GM19468 (cell line): Measurements from ENCODE around the gene VEPH1.

Experiments used
- ATAC-seq: cut with Tn5 transposase; IDR thresholded peaks from one replicate; pipeline ENCODE4 v1.9.1; 2021; ENCODE audit warnings: mild to moderate bottlenecking, moderate library complexity, moderate number of reproducible peaks; ENCODE audit not compliant: unreplicated experiment; ENCODE audit errors: extremely low read depth

Gene VEPH1

DNA sequence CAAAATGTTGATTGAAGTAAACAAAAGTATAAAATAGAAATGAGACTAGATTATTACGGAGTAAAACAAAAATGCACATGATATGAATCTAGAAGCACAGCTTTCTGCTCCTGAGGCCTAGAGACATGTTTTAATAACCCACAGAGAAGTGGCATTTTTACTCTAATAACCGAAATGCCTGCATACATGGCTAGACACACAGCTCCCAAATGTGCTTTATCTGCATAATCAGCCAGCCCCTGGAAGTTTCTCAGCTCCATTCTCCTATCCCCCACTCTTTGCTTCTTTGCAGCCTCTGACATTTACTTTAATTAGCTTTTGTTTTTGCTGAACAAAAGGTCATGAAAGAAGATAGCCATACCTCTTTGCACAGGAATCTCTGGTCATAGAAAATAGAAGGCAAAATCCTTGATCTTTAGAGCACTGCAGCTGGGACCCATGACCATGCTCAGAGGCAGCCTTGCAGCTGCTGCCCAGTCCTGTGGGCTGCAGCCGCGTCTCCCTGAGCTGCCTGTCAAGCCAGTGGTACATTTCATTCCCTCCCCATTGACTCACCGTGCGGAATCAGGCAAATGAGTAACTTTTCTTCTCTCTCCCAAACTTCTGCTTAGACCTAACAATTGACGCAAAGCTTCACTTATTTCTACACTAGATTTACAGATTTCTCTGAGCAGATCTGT is at the start of gene VEPH1:
Gene VEPH1 (minus strand): TSS at position 501 of the 680 bp plus-strand sequence. CDS start 8,067 bp downstream, outside the sequence.
- no peak for ATAC-seq

GRCh38 chr3:157551961-157552360 is 48.7 kb upstream of the VEPH1 start:
- no peak for ATAC-seq

DNA sequence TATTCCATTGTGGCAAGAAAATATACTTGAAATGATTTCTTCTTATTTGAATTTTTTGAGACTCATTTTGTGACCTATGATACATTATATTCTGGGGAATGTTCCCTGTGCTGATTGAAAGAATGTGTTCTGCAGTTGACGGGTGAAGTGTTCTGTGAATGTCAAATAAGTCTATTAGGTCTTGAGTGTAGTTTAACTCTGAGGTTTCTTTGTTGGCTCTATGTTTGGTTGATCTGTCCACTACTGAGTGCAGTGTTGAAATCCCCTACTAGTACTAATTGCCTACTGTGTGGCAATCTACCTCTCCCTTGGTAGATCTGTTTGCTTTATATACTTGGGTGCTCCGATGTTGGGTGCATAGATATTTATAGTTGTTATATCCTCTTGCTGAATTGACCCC is 46.3 kb upstream of the VEPH1 start:
- ATAC-seq: no peak

GRCh38 chr3:157544501-157545130 is 41.4 kb upstream of the VEPH1 start:
- no peak for ATAC-seq

DNA sequence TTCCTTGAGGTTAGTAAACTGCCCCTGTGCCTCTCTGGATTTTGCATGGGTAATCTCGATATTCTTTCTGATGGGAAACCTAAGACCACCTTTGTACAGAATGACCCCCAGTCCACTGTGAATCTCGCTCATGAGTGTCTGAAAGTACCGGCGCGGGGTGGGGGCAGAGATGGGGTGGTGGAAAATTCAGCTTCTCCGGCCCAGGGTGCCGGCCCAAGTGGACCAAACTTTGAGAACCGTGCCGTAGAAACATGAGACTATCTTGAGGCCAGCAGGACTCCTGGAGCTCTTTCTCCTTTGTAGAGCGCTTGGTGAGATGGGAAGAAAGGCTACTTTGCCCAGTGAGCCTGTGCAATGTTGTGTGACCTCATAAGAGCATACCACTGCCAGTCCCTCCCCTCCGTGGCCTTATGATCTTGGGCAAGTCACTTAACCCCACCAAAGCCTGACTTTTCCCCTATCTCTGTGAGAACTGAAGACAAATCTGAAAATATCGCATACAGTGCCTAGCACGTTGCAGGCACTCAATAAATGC is 40.4 kb upstream of the VEPH1 start:
- ATAC-seq: no peak

DNA sequence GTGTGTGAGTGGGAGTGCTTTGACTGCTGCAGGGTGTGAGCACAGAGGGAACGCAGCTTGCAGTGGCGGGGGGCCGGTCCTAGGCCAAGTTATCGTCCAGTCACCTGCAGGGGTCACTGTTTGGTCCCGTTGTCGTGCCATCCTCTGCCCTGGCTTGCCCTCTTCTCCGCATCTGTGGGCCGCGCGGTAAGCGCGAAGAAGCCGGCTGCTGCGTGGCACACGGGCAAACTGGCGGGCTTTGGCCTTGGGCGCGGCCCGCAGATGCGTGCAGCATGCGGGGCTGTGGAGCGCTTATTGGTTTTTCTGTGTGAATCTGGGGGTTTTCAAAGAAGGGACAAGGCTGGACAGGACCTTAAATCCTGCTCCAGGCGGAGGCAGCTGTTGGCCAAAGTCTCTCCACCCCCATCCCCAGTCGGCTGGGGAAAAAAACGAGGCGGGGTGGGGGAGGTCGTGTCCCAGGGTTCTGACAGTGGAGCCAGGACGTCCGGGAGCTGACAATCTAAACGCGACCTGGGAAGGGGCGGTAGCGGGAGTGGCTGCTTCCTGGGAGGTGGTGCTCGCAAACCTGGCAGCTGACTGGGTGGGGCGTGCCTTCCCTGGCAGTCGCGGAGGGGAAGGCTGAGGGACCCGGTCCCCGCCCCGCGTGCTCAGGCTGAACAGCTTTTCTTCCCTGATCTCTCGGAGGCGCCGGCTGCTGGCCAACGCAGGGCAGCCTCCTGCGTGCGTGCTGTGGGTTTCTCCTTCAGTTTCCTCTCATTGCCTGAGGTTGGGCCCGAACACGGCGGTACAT is 39.7 kb upstream of the VEPH1 start:
- no peak for ATAC-seq

- ATAC-seq: no peak
Observed at GRCh38 chr3:157541506-157542236, 38.5 kb upstream of the VEPH1 start.

DNA sequence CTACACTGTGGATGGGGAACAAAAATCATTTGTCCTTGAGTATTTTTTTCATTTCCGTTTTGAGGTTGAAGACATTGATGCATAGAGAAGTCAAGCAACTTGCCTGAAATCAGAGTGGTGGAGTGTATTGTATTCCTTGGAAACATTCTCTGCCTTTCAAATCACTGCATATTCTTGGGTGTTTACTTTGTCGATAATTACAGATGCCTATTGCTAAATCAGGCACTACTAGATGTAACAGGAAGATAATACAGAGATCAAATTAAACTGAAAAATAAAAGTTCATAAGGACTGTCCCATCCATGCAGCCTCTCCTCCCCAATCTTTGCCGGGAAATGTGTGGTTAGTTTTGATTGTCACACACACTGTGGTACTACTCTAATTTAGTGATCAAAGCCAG is 37.4 kb upstream of the VEPH1 start:
- no peak for ATAC-seq

GRCh38 chr3:157535667-157536066 is 32.5 kb upstream of the VEPH1 start:
- ATAC-seq: no peak

DNA sequence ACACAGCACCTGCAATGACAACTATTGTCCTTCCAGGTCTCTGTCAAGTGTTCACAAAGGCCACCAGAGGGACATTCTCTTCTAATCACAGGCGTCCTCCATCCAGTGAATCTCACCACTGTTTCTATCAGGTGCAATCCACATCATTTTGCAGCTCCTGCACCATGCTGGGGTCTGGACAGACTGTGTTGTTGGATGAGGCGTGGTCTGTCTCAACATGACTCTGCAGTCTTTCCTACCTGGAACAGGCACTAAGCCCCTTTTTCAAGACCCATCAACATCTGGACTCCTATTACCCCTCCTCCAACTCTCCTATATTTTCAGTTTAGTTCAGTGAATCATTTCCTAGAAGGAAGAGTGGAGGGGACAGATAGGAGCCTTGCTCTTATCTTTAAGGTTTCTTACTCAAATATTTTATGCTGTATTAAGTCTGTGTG is 31.5 kb upstream of the VEPH1 start:
- no peak for ATAC-seq

DNA sequence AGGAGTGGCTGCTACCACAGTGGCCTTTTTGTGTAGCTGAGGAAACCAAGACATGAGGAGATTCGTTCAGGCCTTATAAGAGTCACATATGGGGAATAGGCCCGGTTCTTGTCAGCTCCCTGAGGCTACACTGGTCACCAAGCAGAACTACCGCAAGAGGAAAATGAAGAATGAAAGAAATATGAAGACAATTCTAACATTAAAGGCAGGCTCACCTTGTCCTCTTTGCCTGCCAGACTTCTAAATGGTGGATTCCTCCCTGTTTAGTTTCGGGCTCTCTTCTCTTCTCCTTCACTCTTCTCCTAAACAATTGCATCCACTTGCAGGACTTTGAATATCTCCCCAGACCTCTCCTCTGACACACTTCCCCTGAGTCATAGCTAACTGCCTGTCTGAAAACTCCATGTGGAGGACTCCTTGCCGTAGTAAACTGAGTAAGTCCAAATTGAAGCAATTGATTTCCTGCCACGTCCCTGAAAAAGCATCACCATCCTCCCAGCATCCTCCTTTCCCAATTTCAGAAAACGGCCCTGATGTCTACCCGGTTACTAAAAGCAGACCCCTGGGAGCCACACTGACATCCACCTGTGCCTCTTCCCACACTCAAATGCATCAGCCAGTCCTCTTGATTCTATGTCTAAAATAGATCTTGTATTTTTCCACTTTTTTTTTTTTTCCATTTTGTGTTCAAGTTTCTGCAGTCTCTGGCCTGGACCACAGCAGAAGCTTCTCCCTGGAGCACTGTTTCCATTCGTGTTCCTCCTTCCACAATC is 30.3 kb upstream of the VEPH1 start:
- ATAC-seq: no peak

GRCh38 chr3:157532529-157533297 is 29.5 kb upstream of the VEPH1 start:
- ATAC-seq: no peak

DNA sequence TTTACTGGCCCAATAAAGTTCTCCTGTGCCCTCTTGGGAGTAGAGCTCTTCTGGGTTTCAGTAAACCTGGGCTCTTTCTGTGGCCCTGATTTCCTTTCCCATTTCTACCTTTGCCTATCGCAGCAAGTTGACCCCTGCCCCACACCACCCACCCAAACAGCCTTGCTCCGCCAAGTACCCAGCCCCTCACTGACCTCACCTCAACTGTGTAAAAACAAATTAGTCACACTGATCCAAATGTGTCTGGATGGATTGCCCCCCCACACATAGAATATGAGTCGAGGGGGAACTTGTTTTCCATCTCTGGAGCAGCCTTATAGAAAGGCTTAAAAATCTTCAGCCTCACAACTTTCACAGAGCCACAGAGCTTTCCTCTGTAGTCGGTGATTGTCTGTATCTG is 28.6 kb upstream of the VEPH1 start:
- no peak for ATAC-seq

DNA sequence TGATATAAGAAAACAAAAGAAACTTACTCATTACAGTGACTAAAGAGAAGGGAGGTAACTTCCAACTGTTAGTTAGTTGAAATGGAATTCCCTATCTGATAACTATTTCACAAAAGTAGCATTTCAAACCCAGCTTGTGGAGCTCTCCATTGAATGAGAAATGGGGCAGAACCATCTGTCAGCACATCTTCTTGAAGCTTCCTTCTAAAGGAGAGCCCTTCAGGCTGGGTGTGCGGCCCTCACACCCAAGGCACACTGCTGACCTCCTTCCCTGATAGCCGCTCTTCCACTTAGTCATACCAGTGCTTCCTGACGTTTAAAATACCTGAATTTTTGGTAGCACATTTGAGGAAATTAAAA is 28.1 kb upstream of the VEPH1 start:
- ATAC-seq: no peak

GRCh38 chr3:157530637-157531300 is 27.6 kb upstream of the VEPH1 start:
- ATAC-seq: no peak

DNA sequence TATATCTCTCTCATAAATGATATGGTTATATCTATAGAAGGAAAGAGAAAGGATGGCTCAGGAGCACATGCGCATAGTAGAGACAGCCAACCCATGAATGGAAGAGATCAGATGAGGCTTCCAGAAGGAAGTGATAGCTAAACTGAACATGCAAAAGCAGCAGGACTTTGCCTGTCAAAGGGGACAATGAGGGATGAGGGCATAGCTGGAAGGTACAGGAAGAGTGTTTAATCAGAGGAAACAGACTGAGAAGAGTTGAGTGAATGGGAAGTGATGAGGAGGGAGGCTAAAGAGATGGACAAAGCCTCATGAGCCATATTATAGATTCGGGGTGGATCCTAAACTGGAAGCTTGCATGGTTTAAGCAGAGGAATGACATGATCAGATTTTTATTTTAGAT is 26.5 kb upstream of the VEPH1 start:
- no peak for ATAC-seq

GRCh38 chr3:157529085-157529484 is 25.9 kb upstream of the VEPH1 start:
- ATAC-seq: no peak

- ATAC-seq: no peak
Observed at GRCh38 chr3:157527131-157527881, 24.1 kb upstream of the VEPH1 start.
